NCI-H82 treated with DMSO at 0.1 percent for 48 hours (cell line): ENCODE data around the gene SCARB1.
A peak's percentile ranks its signal among the peaks of the same experiment; 100 is the strongest.

Source experiments
- DNase-seq: peaks from one replicate; lab custom pipeline; 2025; ENCODE audit not compliant: unreplicated experiment; lab: John Stamatoyannopoulos, UW

The SCARB1 gene

GRCh38 chr12:124749725-124750124 is 113.9 kb downstream of the SCARB1 start:
- DNase-seq: no peak

- DNase-seq: no peak
Measured at GRCh38 chr12:124747426-124748161, 116.1 kb downstream of the SCARB1 start.

- no peak for DNase-seq
Measured at GRCh38 chr12:124746649-124747425, 116.8 kb downstream of the SCARB1 start.

- DNase-seq: peak; percentile 93
Measured at GRCh38 chr12:124745891-124746570, 117.6 kb downstream of the SCARB1 start.

- no peak for DNase-seq
Measured at GRCh38 chr12:124745465-124745890, 118.2 kb downstream of the SCARB1 start.

GRCh38 chr12:124744659-124745464 is 118.8 kb downstream of the SCARB1 start:
- peak; percentile 34 for DNase-seq

- no peak for DNase-seq
Measured at GRCh38 chr12:124744273-124744640, 119.4 kb downstream of the SCARB1 start.

GRCh38 chr12:124743479-124744272 is 120.0 kb downstream of the SCARB1 start:
- no peak for DNase-seq

GRCh38 chr12:124742678-124743077 is 121.0 kb downstream of the SCARB1 start:
- peak; percentile 20 for DNase-seq

GRCh38 chr12:124742111-124742510 is 121.6 kb downstream of the SCARB1 start:
- no peak for DNase-seq

GRCh38 chr12:124741211-124741610 is 122.5 kb downstream of the SCARB1 start:
- no peak for DNase-seq

- DNase-seq: no peak
Measured at GRCh38 chr12:124740691-124741137, 123.0 kb downstream of the SCARB1 start.

GRCh38 chr12:124739953-124740561 is 123.6 kb downstream of the SCARB1 start:
- DNase-seq: no peak

GRCh38 chr12:124738636-124739467 is 124.8 kb downstream of the SCARB1 start:
- DNase-seq: no peak

- no peak for DNase-seq
Measured at GRCh38 chr12:124737772-124738635, 125.7 kb downstream of the SCARB1 start.

- no peak for DNase-seq
Measured at GRCh38 chr12:124737040-124737419, 126.6 kb downstream of the SCARB1 start.

GRCh38 chr12:124736115-124737039 is 127.3 kb downstream of the SCARB1 start:
- DNase-seq: no peak
